ENCODE data around the gene TNNC2.

The TNNC2 gene

GRCh38 chr20:45779011-45779915 lies 47.8 kb downstream of the TNNC2 start:
- FAIRE-seq: no peak

DNA sequence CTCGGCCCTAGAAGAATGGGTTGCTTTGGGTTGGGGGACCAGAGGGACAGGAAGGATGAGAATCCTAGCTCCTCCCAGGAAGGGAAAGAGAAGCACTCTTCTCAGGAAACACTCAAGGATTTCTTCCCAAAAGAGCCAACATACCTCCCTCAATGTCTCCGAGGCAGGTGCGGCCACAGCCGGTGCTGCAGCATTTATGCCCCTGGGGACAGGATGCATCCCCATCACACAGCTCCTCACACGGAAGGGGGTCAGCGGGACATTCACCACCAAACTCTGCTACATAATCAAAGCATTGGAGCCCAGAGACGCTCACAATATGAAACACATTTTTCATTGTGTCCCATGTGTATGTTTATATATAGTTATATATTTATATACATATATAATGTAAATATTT lies 50.2 kb downstream of the TNNC2 start:
- FAIRE-seq: no peak

GRCh38 chr20:45775411-45775810 lies 51.7 kb downstream of the TNNC2 start:
- no peak for FAIRE-seq

- FAIRE-seq: no peak
Measured at GRCh38 chr20:45774945-45775344, 52.2 kb downstream of the TNNC2 start.
